GM12872 (cell line): ENCODE results near the gene POLR3F.

Source experiments
- CTCF ChIP-seq: IDR thresholded peaks from 3 replicates; pipeline ENCODE4 v1.5.1; 2011; ENCODE audit warnings: low read depth, mild to moderate bottlenecking, low read length, moderate library complexity; ENCODE audit not compliant: insufficient read depth

Gene POLR3F

DNA sequence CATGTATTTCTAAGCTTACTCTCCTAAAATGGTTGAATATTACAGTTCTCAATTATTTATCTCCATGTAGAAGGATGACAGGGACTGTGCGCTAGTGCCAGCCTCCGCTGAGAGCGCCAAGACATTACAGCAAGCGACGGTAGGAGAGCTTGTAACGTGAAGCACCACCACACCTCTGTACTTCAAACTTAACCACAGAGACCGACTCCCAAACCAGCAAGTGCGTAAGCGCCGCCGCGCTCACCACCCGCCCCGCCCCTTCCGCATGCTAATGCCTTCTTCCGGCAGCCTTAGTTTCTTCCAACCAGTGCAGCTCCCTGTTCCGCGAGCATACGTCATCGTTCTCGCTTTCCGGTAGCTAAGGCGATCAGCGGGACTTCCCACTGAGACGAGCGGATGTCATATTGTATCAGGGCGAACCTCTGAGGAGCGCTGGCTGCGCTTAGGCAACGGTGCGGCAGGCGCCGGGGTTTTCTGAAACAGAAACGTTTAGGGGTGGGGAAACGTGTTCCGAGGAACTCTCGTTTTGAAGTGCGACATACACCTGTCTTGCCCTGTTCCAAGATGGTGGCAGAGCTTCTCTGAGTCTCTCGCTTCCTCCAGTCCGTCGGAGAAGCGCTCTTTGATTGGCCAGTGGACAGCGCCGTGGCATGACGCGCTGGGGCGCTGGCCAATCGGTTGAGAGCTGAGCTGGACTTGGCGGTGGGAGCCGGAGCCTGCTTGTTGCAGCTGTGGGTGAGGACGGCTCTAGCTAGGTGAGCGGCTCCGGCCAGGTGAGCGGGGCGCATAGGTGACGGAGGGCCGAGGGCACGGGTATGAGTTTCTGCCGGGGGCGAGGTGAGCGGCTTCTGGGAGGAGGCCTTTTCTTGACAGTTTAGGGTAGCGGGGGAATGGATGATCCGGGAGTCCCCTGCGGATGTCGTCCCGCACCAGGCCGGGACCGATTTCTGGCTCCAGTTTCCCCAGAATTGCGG is 40.3 kb downstream of the POLR3F start, which contains the start of gene SEC23B:
SEC23B (plus strand) TSS at position 723 of the 974 bp plus-strand sequence. CDS start 2,896 bp downstream, outside the sequence.
- no peak for TF ChIP-seq CTCF

DNA sequence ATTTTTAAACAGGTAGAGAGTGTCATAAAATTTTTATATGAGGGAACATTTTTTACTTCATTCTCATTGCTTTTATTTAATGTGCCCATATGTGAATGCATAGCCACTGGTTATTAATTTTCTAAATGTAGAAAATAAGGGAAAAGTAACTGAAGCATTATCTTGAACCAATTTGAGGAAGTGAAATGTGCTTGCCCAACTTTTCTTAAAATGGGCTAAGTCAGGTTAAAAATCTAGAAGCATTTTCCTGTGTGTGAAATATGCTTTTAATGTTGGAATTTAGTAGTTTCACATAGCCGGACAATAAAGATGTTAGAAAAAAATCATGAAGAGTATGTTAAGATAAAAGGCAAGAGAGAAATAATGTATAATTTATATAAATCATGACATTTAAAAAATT is 44.4 kb downstream of the POLR3F start:
- TF ChIP-seq CTCF, result no peak

DNA sequence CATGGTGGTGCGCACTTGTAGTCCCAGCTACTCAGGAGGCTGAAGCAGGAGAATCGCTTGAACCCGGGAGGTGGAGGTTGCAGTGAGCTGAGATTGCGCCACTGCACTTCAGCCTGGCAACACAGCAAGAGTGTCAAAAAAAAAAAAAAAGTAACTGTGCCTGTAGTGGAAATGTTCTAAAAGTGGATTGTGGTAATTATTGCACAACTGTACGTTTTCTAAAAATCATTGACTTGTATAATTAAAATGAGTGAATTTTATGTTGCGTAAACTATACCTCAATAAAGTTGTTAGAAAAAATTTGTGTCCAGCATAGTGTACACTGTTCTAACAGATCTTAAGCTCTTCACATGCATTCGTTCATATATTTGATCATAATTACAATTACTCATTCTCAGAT is 46.0 kb downstream of the POLR3F start:
- no peak for TF ChIP-seq CTCF

DNA sequence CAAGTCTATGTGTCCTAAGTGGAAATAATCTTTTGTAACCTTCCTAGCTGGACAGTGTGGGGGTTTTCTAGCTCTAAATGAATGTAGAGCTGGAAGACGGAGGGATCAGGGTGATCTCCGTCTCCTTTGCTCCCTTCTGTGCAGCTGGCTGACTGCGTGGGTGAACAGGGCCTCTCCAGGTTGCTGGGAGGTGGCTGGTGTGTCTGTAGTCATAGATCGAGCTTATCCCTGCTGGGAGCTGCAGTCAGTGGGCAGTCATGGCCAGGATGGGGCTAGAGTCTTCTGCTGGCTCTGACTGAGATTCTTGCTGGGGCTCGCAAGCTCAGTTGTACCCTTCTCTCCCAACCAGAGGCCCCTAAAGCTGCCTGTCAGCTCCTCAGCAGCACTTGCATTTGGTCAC is 46.9 kb downstream of the POLR3F start:
- TF ChIP-seq CTCF, result no peak

GRCh38 chr20:18515973-18516372 is 48.8 kb downstream of the POLR3F start:
- TF ChIP-seq CTCF, result no peak

GRCh38 chr20:18523066-18523465 is 55.9 kb downstream of the POLR3F start:
- no peak for TF ChIP-seq CTCF

DNA sequence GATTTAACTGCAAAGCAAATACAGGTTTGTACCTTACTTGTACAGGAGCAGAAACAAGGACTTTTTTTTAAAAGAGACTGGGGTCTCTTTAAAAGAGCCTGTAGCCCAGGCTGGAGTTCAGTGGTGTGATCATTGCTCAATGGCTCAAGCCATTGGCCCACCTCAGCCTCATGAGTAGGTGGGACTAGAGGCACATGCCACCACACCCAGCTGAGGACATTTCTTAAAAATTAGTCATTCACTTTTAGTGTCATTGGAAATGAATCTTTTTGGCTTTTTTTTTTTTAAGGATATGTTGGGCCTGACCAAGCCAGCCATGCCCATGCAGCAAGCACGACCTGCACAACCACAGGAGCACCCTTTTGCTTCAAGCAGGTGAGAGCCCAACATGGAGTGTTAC is 57.5 kb downstream of the POLR3F start:
- TF ChIP-seq CTCF, result no peak
